WTC11 (cell line): ENCODE data around the gene PCDHGA8.

Experiments
- AFF4 ChIP-seq: sonication (generic); formaldehyde crosslinking; IDR thresholded peaks from 2 replicates; pipeline ENCODE4 v1.8.1; 2023; ENCODE audit warnings: mild to moderate bottlenecking, missing genetic modification reagents, borderline replicate concordance
- CREM ChIP-seq: sonication (generic); formaldehyde crosslinking; IDR thresholded peaks from 2 replicates; pipeline ENCODE4 v1.8.1; 2022; ENCODE audit warnings: mild to moderate bottlenecking, missing genetic modification reagents, moderate library complexity
- JUN ChIP-seq: sonication (generic); formaldehyde crosslinking; IDR thresholded peaks from 2 replicates; pipeline ENCODE4 v1.8.0; 2023; ENCODE audit warnings: mild to moderate bottlenecking, missing genetic modification reagents
- NFYB ChIP-seq: sonication (generic); formaldehyde crosslinking; conservative IDR thresholded peaks from 2 replicates; pipeline ENCODE4 v1.8.0; 2022; ENCODE audit warnings: low read depth, missing genetic modification reagents
- RELA ChIP-seq: sonication (generic); formaldehyde crosslinking; IDR thresholded peaks from 2 replicates; pipeline ENCODE4 v1.8.1; 2022; ENCODE audit warnings: missing genetic modification reagents, mild to moderate bottlenecking, borderline replicate concordance
- ZNF121 ChIP-seq: sonication (generic); formaldehyde crosslinking; IDR thresholded peaks from 2 replicates; pipeline ENCODE4 v1.8.0; 2023; ENCODE audit warnings: missing genetic modification reagents
- ZNF512 ChIP-seq: sonication (generic); formaldehyde crosslinking; IDR thresholded peaks from 2 replicates; pipeline ENCODE4 v1.8.1; 2022; ENCODE audit warnings: missing genetic modification reagents, borderline replicate concordance
- TF ChIP-seq, protein P1 (sequence below): fragments of 200-600 bp; IDR thresholded peaks from 2 replicates; pipeline ENCODE4 v1.8.0; 2022; ENCODE audit warnings: antibody characterized with exemption

DNA sequence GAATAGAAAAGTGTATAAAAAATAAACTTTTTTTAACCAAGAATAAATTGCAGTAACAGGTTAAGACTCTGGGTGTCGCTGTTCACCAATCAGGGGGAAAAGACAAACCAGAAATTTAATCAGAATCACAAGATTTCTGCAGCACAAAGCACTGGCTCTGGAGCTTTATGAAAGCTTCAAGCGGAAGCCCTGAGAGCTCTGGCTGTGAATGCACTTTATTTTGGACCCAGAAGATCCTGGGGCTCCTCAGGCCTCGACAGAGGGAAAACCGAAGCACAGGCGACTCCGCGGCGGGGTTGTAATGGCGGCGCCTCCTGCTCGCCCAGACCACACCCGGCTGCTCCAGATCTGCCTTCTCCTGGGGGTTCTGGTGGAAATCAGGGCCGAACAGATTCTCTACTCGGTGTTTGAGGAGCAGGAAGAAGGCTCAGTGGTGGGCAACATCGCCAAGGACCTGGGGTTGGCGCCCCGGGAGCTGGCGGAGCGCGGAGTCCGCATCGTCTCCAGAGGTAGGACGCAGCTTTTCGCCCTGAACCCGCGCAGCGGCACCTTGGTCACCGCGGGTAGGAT, 37.4 kb upstream of the PCDHGA8 start, which contains the start of gene PCDHGA4:
- TF ChIP-seq NFYB (CRISPR knock-in tag) (no peak), CREM (no peak), ZNF512 (no peak), JUN (CRISPR knock-in tag) (no peak), RELA (CRISPR knock-in tag) (no peak), AFF4 (CRISPR knock-in tag) (no peak), ZNF121 (CRISPR knock-in tag) (no peak)
- TF ChIP-seq, protein P1, sequence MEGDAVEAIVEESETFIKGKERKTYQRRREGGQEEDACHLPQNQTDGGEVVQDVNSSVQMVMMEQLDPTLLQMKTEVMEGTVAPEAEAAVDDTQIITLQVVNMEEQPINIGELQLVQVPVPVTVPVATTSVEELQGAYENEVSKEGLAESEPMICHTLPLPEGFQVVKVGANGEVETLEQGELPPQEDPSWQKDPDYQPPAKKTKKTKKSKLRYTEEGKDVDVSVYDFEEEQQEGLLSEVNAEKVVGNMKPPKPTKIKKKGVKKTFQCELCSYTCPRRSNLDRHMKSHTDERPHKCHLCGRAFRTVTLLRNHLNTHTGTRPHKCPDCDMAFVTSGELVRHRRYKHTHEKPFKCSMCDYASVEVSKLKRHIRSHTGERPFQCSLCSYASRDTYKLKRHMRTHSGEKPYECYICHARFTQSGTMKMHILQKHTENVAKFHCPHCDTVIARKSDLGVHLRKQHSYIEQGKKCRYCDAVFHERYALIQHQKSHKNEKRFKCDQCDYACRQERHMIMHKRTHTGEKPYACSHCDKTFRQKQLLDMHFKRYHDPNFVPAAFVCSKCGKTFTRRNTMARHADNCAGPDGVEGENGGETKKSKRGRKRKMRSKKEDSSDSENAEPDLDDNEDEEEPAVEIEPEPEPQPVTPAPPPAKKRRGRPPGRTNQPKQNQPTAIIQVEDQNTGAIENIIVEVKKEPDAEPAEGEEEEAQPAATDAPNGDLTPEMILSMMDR, result peak; percentile 73
